Measurements from ENCODE around the gene KCNJ11.
"Not testable (repeated sequence)": the region's sequence is repeated elsewhere in the genome, so short reads cannot be mapped to it uniquely, and the experiment has no call there.

Gene KCNJ11

DNA sequence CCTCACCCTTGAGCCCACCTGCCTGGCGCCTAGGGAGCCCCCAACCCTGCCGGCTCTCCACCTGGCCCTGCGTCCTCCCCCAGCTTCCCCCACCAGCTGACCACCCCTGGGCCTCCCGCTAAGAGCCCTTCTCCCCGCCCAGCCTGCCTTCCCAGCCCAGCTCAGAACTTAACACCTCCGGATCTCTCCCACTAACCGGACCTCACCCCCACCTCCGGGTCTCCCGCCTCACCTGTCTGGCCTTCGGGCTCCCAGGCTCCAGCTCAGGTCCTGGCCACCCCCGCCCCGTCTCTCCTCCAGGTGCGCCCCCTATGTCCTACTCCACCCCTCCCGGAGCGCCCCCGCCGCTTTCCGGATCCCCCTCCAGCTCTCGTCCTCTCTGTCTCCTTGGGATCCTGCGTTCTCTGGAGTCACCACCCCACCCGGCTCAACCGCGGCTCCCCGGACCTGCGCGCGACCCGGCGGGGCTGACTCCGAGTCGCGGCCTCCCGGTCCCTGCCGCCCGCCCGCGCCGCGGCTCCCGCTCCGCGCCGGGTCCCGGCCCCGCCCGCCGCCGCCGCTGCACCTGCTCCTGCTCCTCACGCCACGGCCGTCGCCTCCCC lies at the start of gene KCNJ11:
TSS of gene KCNJ11 (minus strand) at position 51 of the 602 bp plus-strand sequence. CDS start 568 bp downstream, outside the sequence.
- DNase-seq (ENCODE audit: low spot score) = peak; percentile 26

DNA sequence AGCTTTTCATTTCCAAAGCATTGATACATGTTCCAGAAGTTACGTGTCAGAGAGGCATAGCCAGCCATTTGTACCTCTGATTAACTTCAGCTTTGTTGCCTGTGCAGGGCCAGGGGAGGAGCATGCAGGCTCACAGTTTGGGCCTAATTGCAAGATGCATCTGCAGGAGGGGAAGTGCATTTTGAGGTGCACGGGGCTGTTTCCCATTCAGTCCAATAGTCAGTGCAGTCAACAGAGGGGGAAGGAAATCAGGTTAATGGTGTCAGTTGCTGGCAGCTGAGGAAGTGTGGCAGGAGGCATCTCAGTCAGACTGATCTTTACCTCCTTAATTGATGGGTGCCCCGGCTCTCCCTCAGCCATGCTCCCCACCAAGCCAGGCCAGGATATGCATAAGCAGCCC lies 48.9 kb upstream of the KCNJ11 start:
- no peak for DNase-seq (ENCODE audit: low spot score)

DNA sequence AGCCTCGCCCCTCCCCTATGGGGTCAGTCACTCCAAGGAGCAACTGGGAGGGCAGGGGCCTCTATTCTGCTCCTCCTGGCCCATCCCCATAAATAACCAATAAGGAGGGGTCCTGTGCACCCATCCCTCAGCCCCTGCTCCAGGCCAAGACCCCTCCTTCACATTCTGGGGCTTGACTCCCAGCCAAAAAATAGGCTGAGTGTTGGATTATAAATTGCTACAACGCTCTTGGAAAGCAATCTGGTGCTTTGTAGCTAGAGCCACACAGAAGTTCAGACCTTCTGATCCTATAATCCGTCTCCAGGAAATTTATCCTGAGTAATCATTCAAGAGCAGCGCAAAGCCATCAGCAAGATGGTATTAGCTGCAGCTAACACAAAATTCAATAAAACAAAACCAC lies 45.6 kb upstream of the KCNJ11 start:
- DNase-seq (ENCODE audit: low spot score) = no peak

DNA sequence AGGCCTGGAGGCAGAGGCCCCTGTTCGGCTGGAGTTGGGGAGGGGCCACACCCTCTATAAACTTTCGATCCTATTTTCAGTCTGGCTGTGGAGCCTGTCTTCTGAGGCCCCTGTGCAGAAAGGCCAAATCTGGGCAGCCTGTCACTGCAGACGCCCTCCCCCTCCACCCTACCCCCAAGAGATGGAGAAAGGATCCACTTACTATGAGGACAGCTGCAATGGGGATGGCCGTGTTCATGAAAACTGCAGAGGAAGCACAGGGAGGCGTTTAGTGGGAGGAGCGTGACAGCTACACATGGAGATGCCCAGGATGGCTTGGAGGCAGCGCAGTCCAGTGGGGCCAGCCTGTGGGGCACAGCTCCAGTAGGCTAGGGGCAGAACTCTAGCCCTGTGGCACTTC lies 43.5 kb upstream of the KCNJ11 start:
- no peak for DNase-seq (ENCODE audit: low spot score)

DNA sequence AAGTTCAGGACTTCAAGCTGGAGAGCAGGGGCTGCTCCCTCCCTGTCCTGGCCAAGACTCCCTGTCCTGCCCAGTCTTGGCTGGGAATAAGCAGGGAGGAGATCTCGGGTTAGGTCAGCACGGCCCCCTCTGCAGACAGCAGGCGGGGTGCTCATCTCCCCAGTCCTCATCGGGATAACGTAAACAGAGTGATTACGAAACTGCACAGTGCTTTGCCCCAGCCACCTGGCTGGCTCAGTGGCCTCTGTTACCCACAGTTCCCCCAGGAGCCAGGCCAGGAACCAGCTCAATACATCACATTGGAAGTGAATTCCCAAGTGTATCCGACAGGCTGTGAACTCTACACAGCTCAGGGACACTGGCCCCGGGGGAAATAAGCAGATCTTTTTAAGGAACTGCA lies 42.7 kb upstream of the KCNJ11 start:
- no peak for DNase-seq (ENCODE audit: low spot score)

DNA sequence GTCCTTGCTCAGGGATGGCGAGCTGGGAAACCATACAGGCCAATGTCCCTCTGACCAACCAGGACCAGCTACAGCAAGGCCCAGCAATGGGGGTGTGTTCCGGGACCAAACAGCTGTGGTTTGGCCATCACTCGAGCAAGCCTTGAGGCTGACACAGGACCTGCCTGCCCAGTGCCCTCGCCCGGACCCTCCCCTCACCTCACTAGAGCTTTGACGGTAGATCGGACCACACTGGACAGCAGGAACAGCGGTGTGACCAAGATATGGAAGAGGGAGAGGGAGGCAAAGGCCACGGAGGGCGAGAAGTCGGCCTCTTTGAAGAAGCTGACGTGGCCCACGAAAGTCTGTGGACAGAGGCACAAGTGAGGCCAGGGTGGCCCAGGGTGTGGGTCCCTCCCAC lies 42.2 kb upstream of the KCNJ11 start:
- DNase-seq (ENCODE audit: low spot score) = no peak

DNA sequence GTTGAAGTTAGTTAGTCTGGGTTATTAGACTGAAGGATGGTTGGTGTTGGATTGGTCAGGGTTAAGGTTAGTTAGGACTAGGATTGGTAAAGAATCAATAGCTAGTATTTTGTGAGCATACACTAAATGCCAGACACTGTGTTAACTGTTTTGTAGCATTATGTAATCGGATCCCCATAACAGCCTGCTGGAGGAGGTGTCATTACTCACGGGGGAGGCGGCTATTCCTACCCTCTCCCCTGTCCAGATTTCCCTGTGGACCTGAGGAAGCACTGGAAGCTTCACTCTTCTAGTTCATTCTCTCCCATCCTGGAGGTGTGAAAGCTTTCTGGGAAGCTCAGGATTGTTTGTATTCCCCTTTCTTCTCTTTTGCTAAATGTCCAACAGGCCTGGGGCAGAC lies 40.5 kb upstream of the KCNJ11 start:
- DNase-seq (ENCODE audit: low spot score) = no peak

DNA sequence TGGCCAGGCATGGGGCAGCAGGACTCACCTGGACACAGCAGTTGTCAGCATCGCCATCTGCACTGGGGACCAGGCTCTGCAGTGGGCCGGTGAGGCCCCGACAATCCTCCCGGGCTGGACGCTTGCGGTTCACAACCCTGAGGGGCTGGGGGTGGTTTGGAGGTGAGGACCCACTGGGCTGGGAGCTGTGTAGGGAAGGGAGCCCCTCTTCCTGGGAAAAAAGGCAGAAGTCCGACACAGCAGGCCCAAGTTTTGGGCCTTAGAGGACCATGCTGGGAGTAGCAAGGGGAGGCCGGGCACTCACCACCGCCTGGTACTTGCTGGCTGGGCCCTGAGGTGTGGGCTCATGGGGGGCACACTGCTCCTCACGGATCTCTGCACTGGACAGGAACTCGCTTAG lies 39.8 kb upstream of the KCNJ11 start:
- no peak for DNase-seq (ENCODE audit: low spot score)

DNA sequence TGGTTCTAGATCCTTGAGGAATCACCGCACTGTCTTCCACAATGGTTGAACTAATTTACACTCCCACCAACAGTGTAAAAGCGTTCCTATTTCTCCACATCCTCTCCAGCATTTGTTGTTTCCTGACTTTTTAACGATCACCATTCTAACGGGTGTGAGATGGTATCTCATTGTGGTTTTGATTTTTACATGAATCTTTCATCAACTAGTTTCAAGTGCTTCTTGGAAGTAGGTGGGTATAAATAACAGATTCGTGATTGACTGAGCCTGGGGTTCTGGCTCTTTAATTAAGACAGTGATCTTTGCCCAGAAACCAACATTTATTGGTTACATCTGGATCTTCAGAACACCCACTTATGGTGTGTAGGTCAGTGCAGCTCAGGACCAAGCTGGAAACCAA lies 37.8 kb upstream of the KCNJ11 start:
- not testable (repeated sequence) for DNase-seq (ENCODE audit: low spot score)

DNA sequence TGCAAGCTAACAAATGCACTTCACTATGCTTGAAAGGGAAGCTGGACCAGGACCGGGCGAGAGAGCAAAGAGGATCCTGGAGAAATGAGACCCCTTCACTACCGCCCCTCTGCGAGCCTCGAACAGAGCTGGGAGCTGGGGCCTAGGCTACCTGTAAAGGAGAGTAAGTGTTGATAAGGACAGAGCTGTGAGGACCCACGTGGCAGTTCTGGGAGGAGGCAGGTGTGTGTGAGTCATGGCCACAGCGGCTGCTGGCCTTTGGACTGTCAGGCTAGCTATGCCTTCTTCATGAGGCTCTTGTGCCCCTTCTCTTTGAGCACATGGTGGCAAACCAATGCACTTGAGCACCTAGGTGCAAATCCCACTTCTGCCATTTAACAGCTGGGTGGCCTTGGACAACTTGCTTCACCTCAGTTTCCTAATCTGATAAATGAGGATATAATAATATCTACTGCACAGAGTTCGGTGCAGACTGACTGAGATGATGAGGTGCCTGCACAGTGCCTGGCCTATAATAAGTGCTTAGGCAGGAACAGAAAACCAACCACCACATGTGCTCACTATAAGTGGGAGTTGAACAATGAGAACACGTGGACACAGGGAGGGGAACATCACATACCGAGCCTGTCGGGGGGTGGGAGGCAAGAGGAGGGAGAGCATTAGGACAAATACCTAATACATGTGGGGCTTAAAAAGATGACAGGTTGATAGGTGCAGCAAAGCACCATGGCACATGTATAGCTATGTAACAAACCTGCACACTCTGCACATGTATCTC lies 35.3 kb upstream of the KCNJ11 start:
- DNase-seq (ENCODE audit: low spot score) = no peak

DNA sequence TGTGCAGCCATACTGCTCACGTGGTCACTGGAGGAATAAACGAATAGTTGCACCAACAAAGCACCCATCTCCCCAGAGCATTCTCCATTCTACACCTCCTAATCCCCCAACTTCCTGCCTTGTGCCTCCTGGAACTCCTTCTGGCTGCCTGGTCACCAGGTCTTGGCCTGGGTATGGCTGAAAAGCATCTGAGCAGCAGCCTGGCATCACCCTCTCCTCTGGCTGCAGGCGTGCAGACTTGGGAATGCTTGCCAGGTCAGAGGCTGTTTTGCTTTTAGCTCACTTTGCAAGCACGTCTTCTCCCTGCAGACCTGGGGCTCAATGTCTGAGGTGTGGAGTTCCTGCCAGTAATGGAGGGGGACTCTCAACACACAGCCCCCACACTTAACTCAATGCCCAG lies 33.3 kb upstream of the KCNJ11 start:
- peak; percentile 63 for DNase-seq (ENCODE audit: low spot score)

DNA sequence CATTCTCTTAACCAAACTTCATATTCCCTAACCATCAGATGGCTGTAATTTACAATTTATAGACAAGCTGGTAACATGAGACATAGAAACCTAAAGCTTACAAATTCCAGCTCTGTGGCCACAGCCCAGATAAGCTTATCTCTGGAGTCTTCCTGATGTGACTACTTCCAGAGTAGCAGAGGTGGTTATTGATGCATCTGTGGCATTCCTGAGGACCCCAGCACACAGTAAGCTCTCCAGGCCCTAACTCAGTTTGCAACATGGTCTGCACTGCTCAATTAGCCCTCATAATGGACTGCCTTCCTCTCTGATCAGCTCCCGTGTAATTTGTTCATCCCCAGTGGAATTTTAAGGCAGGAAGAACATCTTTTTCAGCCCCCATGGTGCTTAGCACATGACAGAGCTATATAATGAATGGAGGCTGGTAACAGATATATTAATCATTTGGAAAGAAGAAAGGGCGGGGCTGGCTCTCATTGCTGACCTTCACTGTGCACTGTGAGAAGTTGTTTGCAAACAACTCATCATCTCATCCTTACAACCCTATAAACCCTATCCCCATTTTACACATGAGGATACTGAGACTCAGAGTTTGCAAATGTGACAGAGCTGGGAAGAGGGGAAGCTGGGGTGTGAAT lies 30.1 kb upstream of the KCNJ11 start:
- no peak for DNase-seq (ENCODE audit: low spot score)

DNA sequence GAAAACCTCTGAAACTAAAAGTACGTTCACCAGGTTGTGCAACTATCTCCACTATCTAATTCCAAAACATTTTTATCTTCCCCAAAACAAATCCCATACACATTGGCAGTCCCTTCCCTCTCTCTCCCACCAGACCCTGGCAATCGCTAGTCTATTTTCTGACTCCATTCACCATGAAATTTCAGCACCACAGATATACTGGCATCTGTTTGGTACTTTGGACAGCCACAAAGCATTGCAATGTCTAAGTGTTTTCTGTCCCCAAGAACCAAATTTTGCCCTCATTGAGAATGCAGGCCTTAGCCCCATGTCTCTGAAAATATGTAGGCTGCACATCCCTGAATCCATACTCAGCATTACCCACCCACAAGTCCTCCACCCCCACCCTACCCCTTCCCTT lies 28.0 kb upstream of the KCNJ11 start:
- DNase-seq (ENCODE audit: low spot score) = no peak

DNA sequence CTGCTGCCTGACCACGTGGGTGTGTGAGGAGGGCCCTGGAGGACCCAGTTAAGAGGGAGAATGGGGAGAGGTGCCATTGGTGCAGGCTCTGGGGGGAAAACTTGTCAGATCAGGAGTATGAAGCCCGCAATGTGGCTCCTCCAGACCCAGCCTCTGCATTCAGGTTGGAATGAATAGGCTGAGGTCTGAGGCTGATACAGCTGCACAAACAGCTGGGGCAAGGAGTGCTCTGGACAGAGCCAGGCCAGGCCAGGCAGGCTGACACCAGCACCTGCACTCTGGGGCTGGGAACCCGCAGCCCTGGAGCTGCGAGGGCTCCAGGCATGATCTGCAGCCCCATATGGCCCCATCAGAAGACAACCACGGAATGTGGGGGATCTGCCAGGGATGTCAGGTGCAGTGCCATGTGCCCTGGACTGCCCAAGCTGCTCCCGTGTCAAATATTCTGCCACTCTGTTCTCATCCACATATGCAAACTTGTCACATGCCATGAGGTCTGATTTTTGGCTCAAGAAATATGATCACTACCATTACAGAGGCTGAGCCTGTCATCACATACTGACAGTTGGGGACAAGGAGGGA lies 27.2 kb upstream of the KCNJ11 start:
- peak; percentile 92 for DNase-seq (ENCODE audit: low spot score)

DNA sequence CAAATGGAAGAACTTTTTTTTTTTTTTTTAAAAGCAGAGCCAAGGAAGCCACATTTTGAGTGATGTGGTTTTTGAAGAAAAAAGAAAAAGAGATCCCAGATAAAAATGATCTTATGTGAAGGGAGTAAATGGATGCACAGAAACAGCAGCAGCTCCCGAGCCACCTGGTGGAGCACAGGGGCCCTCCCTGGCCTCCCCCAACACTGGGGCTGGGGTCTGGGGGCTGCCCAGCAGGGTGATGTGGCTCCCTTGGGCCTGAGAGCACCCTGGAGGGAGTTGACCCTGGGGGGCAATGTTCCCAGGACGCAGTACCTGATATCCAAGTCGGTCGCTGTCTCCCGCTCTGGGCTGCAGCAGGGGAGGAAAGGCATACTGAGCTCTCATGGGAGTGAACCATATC lies 26.5 kb upstream of the KCNJ11 start:
- DNase-seq (ENCODE audit: low spot score) = no peak

DNA sequence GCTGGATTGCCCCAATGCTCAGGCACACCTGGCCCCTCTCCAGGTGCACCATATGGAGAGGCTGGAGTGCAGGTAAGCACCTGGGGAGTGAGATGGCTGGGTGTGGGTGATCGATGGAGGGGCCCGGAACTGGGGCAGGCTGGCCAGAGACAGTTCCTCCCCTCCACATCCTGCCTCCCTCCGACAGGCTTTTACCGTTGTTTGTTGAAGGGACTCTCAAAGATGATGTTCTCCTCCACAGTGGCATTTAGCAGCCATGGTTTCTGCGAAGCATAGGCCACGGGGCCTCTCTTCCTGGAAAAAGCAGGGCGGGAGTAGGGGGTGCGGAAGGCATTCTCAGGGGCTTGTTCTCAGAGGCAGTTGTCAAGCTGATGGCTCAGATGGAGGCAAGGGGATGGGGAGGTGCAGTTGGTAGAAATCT lies 25.9 kb upstream of the KCNJ11 start:
- DNase-seq (ENCODE audit: low spot score) = no peak

DNA sequence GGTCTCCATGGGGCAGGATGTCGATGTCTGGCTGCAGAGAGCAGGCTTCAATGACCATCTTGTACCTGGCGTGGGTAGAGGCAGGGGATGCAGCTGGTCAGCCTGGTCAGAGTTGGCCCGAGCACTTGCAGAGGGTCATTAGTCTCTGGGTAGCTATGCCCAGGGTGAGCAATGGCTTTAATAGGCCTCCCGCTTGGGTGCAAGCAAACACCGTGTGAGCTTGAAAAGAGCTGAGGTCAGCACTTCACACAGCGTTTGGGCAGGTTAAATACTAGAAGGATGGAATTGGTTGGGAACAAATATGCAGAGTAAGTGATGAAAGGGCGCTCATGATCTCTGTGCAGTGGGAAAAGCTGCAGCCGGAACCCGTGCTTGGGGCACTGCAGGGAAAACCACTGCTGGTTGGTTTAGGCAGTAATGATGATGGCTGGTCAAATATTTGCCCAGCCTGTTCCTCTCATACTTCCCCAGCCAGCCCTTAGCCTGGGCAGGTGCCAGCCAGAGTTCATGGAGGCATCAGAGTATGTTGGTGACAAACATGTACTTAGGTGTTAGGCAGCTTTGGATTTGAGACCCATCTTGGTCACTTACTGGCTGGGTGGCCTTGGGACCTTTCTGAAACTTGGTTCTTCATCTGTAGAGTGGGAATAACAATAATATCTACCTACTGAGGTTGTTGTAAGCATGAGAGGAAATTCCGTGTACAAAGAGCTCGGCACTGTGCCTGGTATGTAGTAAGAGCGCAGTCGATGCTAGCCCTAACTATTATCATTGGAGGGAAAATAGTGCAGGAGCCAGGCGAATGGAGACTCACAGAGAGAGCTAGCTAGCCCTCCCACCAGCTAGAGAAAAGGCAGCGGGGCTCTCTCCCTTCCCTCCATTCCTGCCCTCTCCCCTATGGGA lies 25.2 kb upstream of the KCNJ11 start:
- DNase-seq (ENCODE audit: low spot score) = no peak

DNA sequence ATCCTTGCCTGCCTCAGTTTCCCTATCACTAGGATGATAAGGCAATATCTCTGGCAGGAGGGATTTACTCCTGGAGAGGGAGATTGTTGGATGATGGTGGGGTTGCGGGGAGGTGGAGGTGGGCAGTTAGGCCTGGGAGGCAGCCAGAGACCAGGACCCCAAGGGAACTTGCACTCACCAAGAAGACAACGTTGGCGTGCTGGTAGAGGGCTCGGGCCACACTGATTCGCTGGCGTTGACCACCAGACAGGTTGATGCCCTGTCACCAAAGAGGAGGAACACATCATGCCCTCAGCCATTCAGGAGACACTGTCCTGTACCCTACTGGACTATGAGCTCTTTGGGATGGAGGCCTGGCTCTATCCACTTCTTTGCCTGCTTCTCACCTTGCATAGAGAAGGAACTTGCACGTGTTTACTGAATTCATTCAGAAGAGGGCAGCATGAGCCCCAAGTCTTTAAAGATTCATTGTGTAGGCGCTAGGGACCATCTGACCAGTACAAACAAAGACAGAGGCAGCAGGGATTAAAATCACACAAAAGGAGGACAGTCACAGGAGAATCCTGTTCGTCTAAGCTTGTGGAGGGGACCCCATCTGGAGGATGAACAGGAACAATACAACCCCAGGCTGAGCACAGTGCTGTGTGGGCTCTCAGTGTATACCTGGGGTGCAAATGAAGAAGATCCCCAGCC lies 24.2 kb upstream of the KCNJ11 start:
- peak; percentile 25 for DNase-seq (ENCODE audit: low spot score)

DNA sequence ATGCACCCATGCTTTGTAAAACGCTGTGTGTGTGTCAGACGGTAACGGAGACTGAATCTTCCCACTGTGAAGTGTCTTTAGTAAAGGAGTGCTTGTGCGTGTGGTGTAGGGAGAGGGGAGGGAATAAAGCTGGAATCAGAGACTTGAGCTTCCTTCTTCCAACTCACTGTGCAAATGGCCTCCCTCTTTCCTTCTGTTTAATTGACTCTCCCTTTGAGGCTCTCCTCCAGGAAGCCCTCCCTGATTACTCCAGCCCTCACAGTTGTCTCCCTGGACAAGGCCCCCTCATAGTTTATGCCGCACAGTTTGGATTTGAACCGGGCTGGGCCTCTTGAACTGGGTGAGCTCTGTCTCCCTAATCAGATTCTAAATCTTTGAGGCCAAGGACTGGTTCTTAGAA lies 23.0 kb upstream of the KCNJ11 start:
- DNase-seq (ENCODE audit: low spot score) = no peak

DNA sequence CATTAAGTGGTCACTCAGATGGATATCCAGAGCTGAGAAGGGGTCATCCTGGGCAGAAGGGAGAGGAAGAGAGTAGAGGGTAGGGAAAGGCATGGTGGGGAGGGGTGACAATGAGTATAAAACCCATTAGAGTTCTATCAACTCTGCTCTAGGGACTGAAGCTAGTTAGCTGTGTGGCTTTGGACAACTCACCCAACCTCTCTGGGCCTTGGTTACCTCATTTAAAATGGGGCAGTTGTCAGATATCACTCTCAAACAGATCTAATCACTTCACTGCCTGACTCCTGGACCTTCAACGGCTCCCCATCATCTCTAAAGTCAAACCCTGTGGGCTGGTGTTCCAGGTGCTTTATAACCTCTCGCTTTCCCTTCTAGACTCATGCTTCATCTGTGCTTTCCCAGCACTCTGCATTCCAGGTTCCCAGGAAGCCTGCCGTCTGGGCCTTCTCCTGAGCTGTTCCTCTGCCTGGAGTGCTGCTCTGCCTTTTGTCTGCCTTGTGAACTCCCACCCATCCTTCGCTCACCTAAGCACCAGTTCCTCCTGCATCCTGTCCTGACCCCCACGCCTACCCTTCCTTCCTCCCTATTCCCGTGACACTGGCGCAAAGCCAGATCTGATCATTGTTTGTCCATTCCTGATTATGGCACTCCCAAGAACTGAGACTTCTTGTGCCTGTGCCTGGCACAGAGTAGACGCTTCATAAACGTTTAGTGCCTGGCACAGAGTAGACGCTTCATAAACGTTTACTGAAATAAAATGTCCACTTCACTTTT lies 22.3 kb upstream of the KCNJ11 start:
- no peak for DNase-seq (ENCODE audit: low spot score)

DNA sequence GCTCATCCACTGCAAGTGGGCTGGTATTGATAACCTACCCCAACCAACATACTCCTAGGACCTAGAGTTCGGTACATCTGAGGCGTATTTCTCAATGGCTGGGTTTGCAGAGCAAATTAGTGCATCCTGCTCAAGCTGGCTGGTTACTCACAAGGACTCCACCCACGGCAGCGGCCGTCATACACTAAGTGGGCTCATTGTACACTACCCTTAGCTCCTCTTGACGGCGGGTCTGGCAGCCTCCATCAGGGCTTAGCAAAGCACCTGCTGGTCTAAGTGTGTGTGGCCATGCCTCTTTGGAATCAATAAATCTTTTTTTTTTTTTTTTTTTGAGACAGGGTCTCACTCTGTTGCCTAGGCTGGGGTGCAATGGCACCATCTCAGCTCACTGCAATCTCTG lies 20.2 kb upstream of the KCNJ11 start:
- DNase-seq (ENCODE audit: low spot score) = no peak
